ENCODE results near the gene KDM4B.

Gene KDM4B

GRCh38 chr19:5078182-5078581, 109.3 kb downstream of the KDM4B start:
- no peaks in the 10 kb centered on the region for H3K4me1 ChIP-seq (ENCODE audit: insufficient read depth, poor library complexity, severe bottlenecking)
- no peak for ATAC-seq (ENCODE audit: low read depth)
- no peaks in the 10 kb centered on the region for H3K27me3 ChIP-seq (ENCODE audit: insufficient read depth, poor library complexity, severe bottlenecking)
- H3K9me3 ChIP-seq (ENCODE audit: severe bottlenecking), result no peaks in the 10 kb centered on the region
- TF ChIP-seq, protein P1, sequence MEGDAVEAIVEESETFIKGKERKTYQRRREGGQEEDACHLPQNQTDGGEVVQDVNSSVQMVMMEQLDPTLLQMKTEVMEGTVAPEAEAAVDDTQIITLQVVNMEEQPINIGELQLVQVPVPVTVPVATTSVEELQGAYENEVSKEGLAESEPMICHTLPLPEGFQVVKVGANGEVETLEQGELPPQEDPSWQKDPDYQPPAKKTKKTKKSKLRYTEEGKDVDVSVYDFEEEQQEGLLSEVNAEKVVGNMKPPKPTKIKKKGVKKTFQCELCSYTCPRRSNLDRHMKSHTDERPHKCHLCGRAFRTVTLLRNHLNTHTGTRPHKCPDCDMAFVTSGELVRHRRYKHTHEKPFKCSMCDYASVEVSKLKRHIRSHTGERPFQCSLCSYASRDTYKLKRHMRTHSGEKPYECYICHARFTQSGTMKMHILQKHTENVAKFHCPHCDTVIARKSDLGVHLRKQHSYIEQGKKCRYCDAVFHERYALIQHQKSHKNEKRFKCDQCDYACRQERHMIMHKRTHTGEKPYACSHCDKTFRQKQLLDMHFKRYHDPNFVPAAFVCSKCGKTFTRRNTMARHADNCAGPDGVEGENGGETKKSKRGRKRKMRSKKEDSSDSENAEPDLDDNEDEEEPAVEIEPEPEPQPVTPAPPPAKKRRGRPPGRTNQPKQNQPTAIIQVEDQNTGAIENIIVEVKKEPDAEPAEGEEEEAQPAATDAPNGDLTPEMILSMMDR (IDR thresholded peaks at IDR 0.05; ENCODE audit: poor library complexity, severe bottlenecking), result no peak
- H3K36me3 ChIP-seq (ENCODE audit: low read depth), result no peaks in the 10 kb centered on the region
- no peak for DNase-seq (ENCODE audit: low spot score)
- no peak overlapping the region for H3K4me3 ChIP-seq (ENCODE audit: severe bottlenecking)
- H3K27ac ChIP-seq (ENCODE audit: poor library complexity, severe bottlenecking), result no peak overlapping the region

DNA sequence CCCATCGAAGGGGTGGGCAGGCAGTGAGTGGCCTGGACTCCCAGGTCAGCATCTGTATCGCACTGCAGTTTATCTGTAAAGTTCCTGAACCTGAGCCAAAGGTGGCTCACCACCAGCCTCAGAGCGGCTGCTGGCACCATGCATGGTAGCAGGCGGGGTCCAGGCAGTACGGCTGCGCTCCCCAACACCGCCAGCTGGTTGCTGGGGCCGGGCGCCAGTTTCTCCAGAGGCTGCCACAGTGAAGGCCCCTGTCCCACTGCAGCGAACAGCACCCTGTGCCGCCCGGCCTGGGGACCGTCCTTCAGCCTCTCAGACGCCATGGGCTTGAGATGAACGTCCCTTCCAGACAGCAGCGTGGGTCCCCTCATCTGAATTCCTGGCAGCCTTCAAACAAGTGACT, 109.8 kb downstream of the KDM4B start:
- no peak overlapping the region for H3K4me3 ChIP-seq (ENCODE audit: severe bottlenecking)
- no peaks in the 10 kb centered on the region for H3K4me1 ChIP-seq (ENCODE audit: insufficient read depth, poor library complexity, severe bottlenecking)
- ATAC-seq (ENCODE audit: low read depth) (no peak), DNase-seq (ENCODE audit: low spot score) (no peak)
- H3K27me3 ChIP-seq (ENCODE audit: insufficient read depth, poor library complexity, severe bottlenecking), result no peaks in the 10 kb centered on the region
- TF ChIP-seq, protein P1 (IDR thresholded peaks at IDR 0.05; ENCODE audit: poor library complexity, severe bottlenecking), result no peak
- H3K36me3 ChIP-seq (ENCODE audit: low read depth), result no peaks in the 10 kb centered on the region
- H3K27ac ChIP-seq (ENCODE audit: poor library complexity, severe bottlenecking), result no peak overlapping the region
- H3K9me3 ChIP-seq (ENCODE audit: severe bottlenecking), result no peaks in the 10 kb centered on the region

DNA sequence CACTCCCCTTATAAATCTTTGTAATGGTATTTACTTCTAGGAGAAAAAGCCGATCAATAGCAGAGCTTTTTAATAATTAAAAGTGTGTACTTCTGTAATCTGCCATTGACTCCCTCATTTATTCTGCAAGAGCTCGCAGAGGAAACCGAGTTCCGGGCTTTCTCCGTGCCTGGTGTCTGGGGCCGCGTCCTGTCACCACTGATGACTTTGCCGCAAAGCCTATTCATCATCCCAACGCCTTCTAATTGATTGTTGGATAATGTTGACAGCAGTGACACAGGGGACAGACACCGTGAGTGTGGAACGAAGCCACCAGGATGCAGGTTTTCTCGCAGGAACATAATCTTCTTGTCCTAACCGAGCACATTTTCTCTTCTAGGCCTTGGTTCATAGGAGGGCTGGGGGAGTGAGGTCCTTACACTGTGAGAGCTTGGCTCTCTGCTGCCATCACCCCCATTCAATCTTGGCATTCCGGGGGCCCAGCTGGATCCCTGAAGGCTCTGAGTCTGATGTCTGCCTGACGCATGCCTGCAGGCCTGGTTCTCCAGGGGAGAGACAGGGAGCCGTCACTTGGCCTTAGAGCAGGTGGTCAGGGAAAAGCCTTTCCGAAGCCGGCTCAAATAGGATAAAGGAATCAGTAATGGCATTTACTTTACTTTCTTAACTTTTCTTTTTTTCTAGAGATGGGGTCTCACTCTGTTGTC, 110.3 kb downstream of the KDM4B start:
- Histone ChIP-seq H3K27me3 (ENCODE audit: insufficient read depth, poor library complexity, severe bottlenecking) (no peaks in the 10 kb centered on the region), H3K27ac (ENCODE audit: poor library complexity, severe bottlenecking) (no peak overlapping the region), H3K4me3 (ENCODE audit: severe bottlenecking) (no peak overlapping the region), H3K9me3 (ENCODE audit: severe bottlenecking) (no peaks in the 10 kb centered on the region), H3K4me1 (ENCODE audit: insufficient read depth, poor library complexity, severe bottlenecking) (no peaks in the 10 kb centered on the region), H3K36me3 (ENCODE audit: low read depth) (no peaks in the 10 kb centered on the region)
- TF ChIP-seq, protein P1 (IDR thresholded peaks at IDR 0.05; ENCODE audit: poor library complexity, severe bottlenecking), result no peak
- no peak for ATAC-seq (ENCODE audit: low read depth)
- no peak for DNase-seq (ENCODE audit: low spot score)

DNA sequence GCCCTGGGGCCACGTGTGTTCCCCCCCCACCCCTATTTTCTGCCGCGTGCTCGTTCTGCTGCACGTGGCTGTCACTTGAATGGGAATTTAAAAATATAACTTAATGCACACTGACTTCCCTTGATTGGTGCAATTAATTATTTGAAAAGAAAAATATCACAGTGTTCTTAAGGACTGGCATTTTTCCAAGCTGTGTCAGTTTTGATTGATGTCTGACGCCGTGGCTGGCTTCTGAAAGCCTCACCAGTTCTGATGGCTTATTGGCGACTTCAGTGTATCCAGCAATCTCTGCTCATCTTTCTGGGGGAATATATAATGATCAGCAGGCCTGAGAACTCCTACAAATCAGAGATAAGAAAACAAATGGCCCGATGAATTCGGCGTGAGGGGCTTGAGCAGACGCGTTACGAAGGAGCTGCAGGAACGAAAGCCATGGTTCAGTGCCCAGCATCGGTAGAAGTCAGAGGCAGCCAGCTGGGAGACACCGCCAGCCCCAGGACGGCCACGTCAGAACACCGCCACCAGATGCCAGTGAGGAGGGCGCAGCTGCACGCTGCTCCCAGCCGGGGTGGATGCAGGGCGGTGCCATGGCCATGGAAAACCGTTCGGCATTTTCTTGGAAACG, 111.2 kb downstream of the KDM4B start:
- TF ChIP-seq, protein P1 (IDR thresholded peaks at IDR 0.05; ENCODE audit: poor library complexity, severe bottlenecking), result no peak
- Histone ChIP-seq H3K9me3 (ENCODE audit: severe bottlenecking) (no peaks in the 10 kb centered on the region), H3K4me1 (ENCODE audit: insufficient read depth, poor library complexity, severe bottlenecking) (no peaks in the 10 kb centered on the region), H3K36me3 (ENCODE audit: low read depth) (no peaks in the 10 kb centered on the region), H3K4me3 (ENCODE audit: severe bottlenecking) (no peak overlapping the region), H3K27ac (ENCODE audit: poor library complexity, severe bottlenecking) (no peak overlapping the region), H3K27me3 (ENCODE audit: insufficient read depth, poor library complexity, severe bottlenecking) (no peaks in the 10 kb centered on the region)
- ATAC-seq (ENCODE audit: low read depth), result no peak
- no peak for DNase-seq (ENCODE audit: low spot score)

- Histone ChIP-seq H3K4me1 (ENCODE audit: insufficient read depth, poor library complexity, severe bottlenecking) (no peaks in the 10 kb centered on the region), H3K27ac (ENCODE audit: poor library complexity, severe bottlenecking) (no peak overlapping the region), H3K9me3 (ENCODE audit: severe bottlenecking) (no peaks in the 10 kb centered on the region), H3K27me3 (ENCODE audit: insufficient read depth, poor library complexity, severe bottlenecking) (no peaks in the 10 kb centered on the region), H3K4me3 (ENCODE audit: severe bottlenecking) (no peak overlapping the region), H3K36me3 (ENCODE audit: low read depth) (no peaks in the 10 kb centered on the region)
- DNase-seq (ENCODE audit: low spot score) (no peak), ATAC-seq (ENCODE audit: low read depth) (no peak)
- TF ChIP-seq, protein P1 (IDR thresholded peaks at IDR 0.05; ENCODE audit: poor library complexity, severe bottlenecking), result no peak
These were observed 111.9 kb downstream of the KDM4B start for GRCh38 chr19:5080809-5081208.
